UCSD-AML1 (cell line): ENCODE results near the gene HOXC11.

Source experiments
- DNase-seq: peaks from one replicate; lab custom pipeline; 2025; ENCODE audit not compliant: unreplicated experiment; lab: John Stamatoyannopoulos, UW

The HOXC11 gene

DNA sequence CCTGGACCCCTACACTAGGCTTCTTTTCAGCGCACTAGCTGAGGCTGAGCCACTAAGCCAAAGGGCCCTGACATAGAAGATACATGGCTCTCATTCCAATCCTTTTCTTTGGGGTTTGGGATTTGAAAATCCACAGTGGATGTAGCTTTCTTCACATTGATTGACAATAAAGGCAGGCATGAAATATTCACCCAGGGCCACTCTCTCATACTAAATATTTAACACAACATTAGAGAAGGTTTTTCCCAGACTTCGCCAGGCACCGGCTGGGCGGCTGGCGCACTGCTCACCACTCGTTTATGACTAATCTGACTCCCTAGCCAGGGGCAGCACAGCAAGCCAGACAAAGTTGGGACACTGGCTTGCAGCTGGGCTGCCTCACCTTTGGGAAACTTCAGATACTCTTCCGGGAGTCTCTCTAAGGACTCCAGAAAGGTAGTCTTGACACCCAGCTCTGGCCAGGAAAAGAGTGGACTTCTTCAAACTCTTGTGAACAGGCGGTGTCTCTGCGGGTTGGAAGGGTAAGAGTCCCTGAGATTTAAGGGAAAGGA lies 699 bp upstream of the HOXC11 start:
- DNase-seq, result no peak

DNA sequence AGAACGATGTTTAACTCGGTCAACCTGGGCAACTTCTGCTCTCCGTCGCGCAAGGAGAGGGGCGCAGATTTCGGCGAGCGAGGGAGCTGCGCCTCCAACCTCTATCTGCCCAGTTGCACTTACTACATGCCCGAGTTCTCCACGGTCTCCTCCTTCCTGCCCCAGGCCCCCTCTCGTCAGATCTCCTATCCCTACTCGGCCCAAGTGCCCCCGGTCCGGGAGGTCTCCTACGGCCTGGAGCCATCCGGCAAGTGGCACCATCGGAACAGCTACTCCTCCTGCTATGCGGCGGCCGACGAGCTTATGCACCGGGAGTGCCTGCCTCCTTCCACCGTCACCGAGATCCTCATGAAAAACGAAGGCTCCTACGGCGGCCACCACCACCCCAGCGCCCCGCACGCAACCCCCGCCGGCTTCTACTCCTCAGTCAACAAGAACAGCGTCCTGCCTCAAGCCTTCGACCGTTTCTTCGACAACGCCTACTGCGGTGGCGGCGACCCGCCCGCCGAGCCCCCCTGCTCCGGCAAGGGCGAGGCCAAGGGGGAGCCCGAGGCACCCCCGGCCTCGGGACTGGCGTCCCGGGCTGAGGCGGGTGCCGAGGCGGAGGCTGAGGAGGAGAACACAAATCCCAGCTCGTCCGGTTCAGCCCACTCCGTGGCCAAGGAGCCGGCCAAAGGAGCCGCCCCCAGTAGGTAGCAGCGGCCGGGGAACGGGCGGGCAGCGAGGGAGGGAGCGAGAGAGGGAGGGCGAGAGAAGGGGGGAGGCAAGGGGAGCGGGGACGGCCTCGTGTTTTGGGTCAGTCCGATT lies 513 bp downstream of the HOXC11 start:
- DNase-seq, result no peak

DNA sequence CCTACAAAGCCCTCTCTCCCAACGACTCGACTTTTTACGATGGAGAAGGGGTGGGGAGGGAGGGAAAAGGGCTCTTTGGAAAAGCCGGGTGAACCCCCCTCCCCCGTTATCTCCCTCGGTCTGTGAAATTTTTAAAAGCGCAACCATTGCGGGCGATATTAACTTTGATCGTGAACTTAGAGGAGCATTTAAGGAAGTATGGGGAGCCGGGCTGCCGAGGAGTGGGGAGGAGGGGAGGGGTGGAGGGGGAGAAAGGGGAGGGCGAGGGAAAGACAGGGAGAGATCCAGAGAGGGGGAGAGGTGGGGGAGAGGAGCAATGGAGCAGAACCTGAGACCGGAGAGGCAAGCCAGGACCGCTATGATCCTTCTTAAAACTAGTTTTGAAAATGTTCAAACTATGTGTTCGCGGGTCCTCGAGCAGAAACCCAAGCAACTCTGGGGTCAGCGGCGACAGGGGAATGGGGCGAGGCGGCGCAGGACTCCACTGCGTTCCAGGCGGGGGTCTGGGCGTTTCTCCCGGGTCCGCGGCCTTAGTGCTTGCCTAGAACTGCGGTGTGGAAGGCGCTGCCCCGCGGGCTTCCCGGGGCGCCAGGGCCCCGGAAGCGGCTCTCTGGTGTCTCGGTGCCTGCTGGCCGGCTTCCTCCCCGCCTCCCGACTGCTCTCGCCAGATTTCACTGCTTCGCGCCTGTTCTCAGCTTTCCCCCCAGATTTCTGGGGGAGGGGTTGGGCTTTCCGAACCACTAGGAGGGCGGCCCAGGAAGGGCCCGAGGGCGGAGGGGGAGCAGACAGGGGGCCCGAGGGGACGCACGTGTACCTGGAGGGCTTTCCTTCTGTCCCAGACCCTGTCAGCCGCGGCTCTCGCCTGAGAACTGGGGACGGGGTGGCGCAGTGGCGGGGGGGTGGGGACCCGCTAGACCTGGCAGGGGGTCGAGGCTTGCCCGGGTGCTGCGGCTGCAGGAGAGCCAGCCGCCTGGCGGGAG lies 1.4 kb downstream of the HOXC11 start, which contains the start of gene HOTAIR:
TSS of gene HOTAIR (minus strand) at position 871 of the 980 bp plus-strand sequence.
- DNase-seq, result no peak

DNA sequence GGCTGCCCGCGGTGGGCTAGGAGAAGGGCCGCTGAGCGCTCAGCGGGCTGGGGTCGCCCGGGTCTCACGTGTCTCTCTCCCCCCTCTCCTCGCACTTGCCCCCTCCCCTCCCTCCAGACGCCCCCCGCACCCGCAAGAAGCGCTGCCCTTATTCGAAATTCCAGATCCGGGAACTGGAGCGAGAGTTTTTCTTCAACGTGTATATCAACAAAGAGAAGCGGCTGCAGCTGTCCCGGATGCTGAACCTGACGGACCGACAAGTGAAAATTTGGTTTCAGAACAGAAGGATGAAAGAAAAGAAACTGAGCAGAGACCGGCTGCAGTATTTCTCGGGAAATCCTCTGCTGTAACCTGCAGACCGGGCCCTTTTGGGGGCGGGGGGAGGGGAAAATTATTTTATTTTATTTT lies 2.1 kb downstream of the HOXC11 start:
- no peak for DNase-seq

DNA sequence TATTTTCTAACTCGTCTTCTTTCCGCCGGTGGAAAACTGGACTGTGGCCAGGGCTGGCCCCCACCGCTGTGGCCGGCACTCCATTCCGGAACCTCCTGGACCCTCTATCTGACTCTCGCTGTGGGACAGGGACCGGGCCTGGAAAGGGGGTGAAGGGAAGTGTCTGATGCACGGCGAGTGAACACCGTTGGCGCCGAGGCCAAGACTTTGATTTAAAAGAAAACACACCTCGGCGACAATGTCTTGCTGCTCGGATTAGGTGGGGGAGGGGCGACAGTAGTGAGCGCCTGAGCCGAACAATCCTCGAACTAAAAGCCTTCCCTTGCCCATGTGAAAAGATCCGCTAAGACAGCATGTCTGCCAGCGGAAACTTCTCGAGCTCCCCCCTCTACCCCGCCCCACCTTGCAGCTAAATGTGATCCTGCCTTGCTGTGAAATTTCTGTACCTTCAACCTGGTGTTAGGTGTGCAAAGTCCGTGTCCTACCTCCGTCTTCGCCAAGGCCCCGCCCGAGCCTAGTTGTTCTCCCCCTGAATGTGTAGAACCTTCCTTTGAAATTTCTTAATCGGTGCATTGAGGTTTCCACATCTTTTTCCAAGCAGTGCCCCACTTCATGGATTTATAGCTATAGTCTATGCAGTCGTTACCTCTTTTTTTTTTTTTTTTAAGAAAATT lies 2.7 kb downstream of the HOXC11 start:
- DNase-seq, result no peak

DNA sequence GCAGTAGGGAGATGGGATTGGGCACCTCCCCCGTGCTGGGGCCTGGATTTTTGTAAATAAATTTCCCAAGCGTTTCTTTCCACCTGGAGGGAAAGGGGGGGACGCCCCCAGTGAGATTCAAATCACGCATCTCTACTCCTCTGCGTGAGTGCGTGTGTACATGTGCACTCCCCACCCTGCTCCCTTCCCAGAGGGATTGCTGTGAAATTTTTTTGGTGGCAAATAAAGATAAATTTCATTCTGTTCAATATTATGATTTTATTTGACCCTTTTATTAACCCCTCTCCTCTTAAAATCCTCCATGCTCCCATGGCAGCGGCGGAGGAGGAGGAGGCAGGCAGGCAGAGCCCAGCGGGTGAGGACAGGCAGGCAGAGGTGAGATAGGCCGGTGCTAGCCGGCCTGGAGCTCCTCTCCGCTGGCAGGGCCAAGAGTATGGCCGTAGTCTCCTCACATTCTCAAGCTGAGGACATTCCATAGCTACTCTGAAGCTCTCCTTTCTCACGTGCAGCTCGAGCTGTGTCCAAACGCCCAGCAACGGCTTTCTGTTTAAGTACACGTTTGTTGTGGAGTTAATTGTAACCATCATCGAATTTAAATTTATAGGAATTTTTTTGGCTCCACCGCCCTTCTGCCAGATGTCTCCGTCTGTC lies 3.4 kb downstream of the HOXC11 start:
- DNase-seq, result no peak

DNA sequence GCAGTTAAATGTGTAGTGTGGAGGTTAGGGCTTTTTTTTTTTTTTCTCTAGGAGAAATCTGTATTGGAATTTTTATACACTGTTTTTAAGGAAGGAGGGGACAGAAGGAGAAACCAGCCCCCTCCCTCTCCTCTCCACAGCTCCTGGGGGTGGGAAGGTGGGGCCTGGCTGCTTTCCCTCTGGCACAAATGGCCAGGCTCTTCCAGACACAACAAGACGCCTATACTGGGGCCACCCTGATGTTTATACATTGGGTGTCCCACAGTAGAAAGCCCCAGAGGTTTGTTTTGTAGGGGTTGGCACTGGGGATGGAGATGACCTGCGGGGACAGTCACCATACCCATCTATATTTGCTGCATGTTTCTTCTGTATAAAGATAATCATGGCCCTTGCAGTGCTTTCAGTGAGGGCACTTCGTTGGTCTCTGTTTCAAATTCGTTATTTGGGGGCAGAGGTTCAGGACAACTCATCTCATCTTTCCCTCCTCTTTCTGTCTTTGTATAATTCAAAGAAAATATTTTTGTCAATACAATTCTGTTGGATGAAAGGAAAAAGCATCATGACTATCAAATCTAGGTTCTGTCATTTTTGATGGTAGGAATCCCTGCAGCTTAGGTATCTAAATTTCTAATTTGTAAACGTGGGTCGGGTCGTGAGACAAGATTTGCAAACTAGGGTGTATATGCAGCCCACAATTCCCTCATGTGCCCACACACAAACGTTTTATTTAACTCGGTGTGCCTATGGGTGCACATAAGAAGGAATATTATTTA lies 4.1 kb downstream of the HOXC11 start:
- DNase-seq, result no peak

DNA sequence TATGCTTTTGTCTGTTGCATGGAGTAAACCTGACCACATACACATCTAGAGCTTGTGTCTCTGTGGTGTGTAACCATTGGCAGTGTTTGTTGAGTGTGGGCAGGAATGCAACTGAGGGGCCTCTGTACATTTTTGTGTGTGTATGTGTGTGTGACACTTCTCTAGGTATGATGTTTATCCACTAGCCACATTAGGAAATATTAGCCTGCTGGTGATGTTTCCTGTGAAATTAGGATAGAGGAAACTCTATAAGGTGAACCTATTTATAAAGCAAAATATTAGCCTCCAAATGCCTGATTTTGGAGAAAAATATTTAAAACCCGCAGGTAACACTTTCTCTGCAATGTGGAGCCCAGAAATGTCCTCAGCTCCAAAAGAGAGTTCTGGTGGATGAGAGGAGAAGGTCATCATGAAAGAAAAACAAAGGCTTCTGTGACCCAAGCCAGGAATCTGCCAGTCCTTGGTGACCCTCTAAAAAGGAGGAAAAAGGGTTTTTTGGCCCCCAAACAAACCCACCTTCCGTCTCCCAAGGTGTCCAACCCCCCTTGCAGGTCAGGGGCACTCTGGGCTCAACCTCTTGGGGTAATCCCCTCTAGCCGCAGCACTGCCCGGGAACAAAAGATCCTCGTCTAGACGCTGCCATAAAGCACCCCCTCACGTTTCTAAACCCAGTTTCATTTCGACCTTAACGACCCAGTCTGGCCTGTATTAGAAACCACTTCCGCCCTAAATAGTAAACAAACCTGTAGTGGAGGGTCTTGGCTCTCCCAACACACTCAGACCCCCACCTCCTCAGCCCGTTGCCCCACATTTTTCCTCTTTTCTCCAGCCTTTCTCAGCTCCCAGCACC lies 4.9 kb downstream of the HOXC11 start:
- DNase-seq, result no peak

DNA sequence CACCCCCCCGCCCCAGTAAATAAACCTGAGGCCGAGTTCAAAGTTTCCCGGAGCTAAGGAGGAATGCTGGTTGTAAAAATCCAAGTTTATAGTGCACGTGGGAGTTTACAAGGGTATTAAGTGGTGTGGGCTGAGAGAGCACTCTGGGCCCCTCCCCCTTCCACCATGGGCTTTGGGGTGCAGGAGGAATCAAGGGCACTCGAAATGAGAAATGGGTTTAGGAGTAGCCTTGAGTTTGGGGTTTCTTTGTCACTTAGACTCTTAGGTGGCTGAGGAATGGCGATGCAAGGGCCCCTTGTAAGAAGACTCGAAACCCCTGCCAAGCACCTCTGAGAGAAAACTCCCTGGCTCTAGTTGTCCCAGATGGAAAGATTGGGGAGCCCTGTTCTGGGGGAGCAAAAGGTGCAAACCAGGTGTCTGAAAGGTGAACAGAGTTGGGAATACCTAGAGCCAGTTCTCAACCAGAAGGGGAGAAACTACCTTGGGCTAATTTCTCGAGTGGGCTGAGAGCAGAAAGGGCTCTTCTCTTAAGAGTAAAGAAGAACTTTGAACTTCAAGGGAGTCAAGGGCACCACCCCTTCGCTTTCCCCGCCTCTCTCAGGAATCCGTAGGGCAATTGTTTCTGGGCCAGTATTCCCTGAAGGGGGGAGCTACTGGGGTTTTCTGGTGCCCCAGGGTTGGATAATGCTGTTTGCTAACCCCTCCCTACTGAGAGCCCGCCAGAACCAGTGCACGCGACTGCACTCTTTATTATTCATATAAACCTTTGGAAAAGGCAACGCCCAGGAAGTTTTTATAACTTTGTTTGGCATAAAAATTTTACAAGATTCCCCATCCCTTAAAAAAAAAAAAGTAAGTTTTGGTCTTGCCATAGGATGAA lies 5.8 kb downstream of the HOXC11 start:
- no peak for DNase-seq

DNA sequence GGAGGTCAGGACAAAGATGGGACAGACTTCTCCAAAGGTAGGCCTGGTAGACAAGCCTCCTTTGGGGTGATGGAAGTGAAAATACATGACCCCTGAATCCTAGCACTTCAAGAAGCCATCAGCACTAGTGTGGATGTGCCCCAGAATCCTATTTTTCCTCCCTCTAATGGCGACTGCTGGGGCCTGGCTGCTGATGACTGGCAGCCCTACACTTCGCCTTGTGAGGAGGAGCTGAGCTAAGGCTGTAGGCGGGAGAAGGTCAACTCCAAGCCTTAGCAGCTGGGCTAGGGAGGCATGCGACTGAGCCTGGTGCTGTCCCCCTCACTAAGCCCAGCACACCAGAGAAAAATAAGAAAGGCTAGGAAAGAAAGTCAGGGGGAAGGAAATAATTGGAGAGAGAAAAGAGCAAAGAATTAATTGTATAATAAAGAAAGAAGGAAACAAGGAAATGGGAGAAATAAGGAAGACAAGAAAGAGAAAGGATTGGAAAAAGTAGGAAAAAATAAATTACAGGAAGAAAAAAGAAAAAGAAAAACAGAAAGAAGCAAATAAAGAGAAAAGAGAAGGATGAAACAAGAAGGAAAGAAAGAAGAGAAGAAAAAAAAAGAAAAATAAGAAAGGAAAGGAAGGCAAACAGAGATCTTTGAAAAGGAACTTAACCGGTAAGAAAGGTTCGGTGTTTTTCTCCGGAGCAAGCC lies 7.3 kb downstream of the HOXC11 start:
- no peak for DNase-seq

DNA sequence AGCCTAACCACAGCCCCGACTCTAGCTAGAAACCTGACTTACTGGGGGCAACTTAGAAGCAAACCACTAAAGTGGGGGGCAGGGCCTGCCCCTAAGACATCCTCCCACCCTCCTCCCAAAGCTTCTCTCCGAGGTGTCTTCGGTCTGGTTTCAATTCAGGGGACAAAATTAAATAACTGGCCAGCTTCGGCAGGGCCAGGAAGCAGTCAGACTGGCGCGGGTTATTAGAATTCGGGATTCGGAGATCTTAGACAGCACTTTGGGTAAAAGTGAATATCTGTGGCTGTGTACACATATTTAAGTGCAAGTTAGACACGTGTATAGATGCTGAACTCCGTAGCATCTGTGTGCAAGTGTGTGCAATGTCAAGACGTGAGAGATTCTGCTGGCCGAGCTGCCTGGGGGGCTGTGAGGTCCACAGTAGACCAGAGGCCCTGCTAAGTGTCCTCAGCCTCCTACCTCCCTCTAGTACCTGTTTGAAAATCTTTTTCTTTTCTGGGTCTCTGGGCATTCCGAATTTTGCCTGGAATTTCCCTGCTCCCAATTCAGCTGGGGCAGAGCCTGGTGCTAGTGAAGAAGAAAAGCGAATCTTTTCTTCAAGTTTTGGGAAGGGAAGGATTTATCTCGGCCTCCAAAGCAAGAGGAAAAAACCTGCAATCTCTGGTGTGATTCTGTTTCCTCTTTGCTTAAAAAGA lies 8.0 kb downstream of the HOXC11 start:
- DNase-seq, result no peak

DNA sequence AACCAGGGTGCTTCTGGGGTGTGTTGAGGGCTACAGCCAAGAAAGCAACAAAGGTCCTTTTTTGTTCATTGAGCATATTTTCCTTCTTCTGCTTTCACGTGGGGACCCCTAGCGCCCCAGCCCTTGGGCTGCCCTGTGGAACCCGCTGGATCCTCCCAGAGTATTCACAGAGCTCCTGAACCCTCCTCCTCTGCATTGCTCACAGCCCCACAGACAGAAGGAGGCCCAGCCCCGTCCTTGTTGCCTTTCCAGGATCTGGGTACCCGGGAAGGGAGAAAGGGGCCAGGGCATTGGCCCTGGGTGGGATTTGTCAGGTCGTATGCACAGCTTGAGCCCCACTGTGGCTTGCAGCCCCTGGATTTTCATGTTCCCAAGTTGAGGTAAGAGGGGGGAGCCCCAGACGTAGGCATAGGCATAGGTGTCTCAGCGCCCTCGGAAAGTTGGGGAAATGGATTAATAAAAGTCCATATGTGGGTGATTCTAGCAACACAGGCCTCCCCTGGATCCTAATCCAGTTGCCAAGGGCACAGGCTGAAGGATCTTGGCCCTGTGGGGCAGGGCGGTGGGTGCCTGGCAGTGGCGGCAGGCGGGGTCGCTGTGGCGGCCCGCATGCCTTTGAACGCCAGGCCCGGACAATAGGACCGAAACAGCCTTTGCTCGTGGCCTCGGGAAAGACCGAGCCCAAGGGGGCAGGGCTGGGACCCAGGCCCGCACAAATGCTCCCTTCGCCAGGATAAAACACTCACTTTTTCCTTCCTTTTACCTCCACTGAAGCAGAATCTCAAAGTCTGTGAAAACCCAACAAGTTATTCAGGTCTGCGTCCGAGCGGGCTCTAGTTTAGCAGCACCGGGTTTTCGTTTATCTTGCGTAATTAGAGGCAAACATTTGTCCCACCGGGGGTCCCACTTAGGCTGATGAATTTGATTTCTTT lies 9.0 kb downstream of the HOXC11 start:
- no peak for DNase-seq

DNA sequence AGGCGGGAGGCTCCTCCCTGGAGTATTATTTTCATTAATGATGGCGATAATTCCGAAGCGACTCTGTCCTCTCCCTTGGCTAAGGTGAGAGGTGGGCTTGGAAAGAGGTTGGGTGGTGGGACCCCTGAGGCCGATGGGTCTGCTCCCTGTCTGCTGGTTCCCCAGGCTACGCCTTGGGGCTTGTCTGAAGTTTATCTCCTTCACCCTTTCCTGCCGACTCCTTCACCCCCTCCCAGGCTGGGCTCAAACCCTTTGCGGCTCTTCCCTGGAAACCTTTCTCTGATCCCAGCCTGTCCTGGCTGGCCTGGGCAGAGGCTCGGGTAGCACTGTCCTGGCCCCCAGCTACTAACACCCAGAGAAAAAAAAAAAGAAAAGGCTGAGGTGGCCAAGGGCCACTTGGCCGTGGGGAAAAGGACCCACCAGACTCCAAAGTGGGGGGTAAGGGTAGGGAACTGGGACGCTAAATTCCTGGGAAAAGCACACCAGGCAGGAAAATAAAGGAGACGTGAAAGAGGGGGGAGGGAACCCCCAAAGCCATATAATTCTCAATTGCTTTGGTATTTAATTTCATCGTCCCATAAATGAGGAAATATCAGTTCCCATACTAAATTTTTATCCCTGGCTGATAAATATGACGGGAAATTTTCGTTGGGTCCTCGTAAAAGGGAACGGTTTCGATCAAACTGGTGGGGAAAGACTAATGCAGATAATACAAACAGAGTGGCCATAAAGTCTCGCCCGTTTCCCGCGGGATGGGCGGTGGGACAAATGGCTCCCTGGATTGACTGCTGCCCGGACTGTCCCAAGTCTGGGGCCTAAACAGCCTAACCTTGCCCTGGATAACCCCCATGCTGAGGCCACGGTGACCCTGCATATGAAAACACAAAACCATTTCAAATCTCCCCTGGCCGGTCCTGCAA lies 10.0 kb downstream of the HOXC11 start:
- DNase-seq, result no peak

DNA sequence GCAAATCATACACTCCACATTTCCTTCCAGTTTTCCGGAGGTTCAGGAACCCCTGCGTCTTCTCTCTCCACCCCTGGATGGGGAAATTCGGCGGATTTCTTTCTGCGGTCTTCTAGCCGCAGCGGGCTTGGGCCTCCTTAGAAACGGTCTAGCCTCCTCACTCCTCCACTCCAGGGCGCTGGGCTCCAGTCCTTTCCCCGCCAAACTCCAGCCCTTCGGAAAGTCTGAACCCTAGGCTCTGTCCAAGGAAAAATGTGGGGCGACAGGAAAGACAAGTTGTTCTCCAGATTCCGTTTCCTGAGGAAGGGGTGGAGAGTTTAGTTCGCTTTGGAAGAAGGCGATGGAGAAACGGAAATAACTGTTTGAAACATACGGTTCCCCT lies 10.6 kb downstream of the HOXC11 start:
- peak; percentile 42 for DNase-seq
